Gastroesophageal sphincter (tissue), 4 donors: ENCODE data around the gene RBM7. TPM values are rescaled to one million over a fixed set of nuclear protein-coding genes. Genes with fewer than 3 reads are reported as not detected.

Source experiments
- ATAC-seq: fragments of 150-250 bp; one replicate; pipeline ENCODE4 v1.9.1; 2016; ENCODE audit warnings: mild to moderate bottlenecking, moderate library complexity
- H3K27ac ChIP-seq, 4 donors: fragments of 200-600 bp; sonication (generic) in 3 of 4; 1 replicate in 3 of 4; 2 replicates in 1 of 4; pipeline ENCODE4 v1.5.1; 2016 to 2019
- H3K27me3 ChIP-seq: fragments of 200-600 bp; sonication (generic); one replicate; pipeline ENCODE4 v1.5.1; 2019
- H3K36me3 ChIP-seq, 2 donors: fragments of 200-600 bp; sonication (generic); one replicate each; pipeline ENCODE4 v1.5.1; 2019; ENCODE audit warnings: control low read depth in 1 of 2
- H3K4me1 ChIP-seq, 3 donors: fragments of 200-600 bp; sonication (generic); 1 replicate in 2 of 3; 2 replicates in 1 of 3; pipeline ENCODE4 v1.5.1; 2016 to 2019; ENCODE audit warnings: control low read depth in 2 of 3
- H3K4me3 ChIP-seq, 2 donors: fragments of 200-600 bp; sonication (generic); one replicate each; pipeline ENCODE4 v1.5.1; 2019; ENCODE audit warnings: mild to moderate bottlenecking in 1 of 2, moderate library complexity in 1 of 2
- H3K9me3 ChIP-seq, 3 donors: fragments of 200-600 bp; sonication (generic); one replicate each; pipeline ENCODE4 v1.5.1; 2017 to 2019; ENCODE audit warnings: control low read depth in 2 of 3
- EP300 ChIP-seq: sonication (generic); formaldehyde crosslinking; IDR thresholded peaks from one replicate; pipeline ENCODE4 v1.6.1; 2017; ENCODE audit warnings: antibody characterized with exemption, mild to moderate bottlenecking
- POLR2A ChIP-seq, 2 donors: fragments of 450-650 bp; IDR thresholded peaks; one replicate each; pipeline ENCODE4 v1.6.1; 2017; ENCODE audit warnings: antibody characterized with exemption in 2 of 2, mild to moderate bottlenecking in 2 of 2, moderate library complexity in 1 of 2
- POLR2AphosphoS5 ChIP-seq: sonication (generic); formaldehyde crosslinking; IDR thresholded peaks from one replicate; pipeline ENCODE4 v1.6.1; 2017; ENCODE audit warnings: antibody characterized with exemption
- WGBS, 2 donors: methylation state at CpG; one replicate each; pipeline ENCODE4 v1.1.5; 2018; ENCODE audit warnings: low coverage in 1 of 2; 5-methylcytosine and 5-hydroxymethylcytosine counted together
- total RNA-seq, 4 donors: library from RNA; depleted of rRNA; stranded (reverse); fragments of >200 nt; gene quantifications; one replicate each; pipeline ENCODE4 v1.1.0, GENCODE V29; 2016
- TF ChIP-seq, protein P1 (sequence below), 4 experiments: fragments of 200-600 bp in 2 of 4; fragments of 450-650 bp in 2 of 4; sonication (generic) in 1 of 4; IDR thresholded peaks; one replicate each; pipeline ENCODE4 v1.5.1; 2017 to 2019; ENCODE audit warnings: antibody characterized with exemption in 4 of 4, mild to moderate bottlenecking in 2 of 4, moderate library complexity in 2 of 4

Gene RBM7
- total RNA-seq, 4 donors from 2014 or later, result 16.0 to 31.7 (median 19.2) TPM

GRCh38 chr11:114438303-114438702 lies 37.8 kb downstream of the RBM7 start:
- no peak overlapping the region for H3K27ac ChIP-seq
- WGBS, 2 donors, result 63 to 67% methylated on average over 6 of the region's 6 CpGs
- no peak for ATAC-seq
- H3K4me3 ChIP-seq, result no peak overlapping the region
- TF ChIP-seq, protein P1, sequence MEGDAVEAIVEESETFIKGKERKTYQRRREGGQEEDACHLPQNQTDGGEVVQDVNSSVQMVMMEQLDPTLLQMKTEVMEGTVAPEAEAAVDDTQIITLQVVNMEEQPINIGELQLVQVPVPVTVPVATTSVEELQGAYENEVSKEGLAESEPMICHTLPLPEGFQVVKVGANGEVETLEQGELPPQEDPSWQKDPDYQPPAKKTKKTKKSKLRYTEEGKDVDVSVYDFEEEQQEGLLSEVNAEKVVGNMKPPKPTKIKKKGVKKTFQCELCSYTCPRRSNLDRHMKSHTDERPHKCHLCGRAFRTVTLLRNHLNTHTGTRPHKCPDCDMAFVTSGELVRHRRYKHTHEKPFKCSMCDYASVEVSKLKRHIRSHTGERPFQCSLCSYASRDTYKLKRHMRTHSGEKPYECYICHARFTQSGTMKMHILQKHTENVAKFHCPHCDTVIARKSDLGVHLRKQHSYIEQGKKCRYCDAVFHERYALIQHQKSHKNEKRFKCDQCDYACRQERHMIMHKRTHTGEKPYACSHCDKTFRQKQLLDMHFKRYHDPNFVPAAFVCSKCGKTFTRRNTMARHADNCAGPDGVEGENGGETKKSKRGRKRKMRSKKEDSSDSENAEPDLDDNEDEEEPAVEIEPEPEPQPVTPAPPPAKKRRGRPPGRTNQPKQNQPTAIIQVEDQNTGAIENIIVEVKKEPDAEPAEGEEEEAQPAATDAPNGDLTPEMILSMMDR (IDR thresholded peaks at IDR 0.05), result no peak
- TF ChIP-seq EP300 (no peak), POLR2A (IDR thresholded peaks at IDR 0.05) (no peak), POLR2AphosphoS5 (no peak)
- H3K27me3 ChIP-seq, result no peaks in the 10 kb centered on the region
- no peaks in the 10 kb centered on the region for H3K9me3 ChIP-seq
- H3K36me3 ChIP-seq, result no peaks in the 10 kb centered on the region
- H3K4me1 ChIP-seq, result peaks cover 7 to 28% (median 8%) of the 10 kb centered on the region in 3 donors

- 0 to 1% methylated on average over 16 to 33 of the region's 64 CpGs for WGBS, 2 donors
- no peaks in the 10 kb centered on the region for H3K27me3 ChIP-seq
- H3K36me3 ChIP-seq, result peaks cover 0 to 9% of the 10 kb centered on the region in 2 donors
- no peaks in the 10 kb centered on the region for H3K9me3 ChIP-seq
- TF ChIP-seq POLR2A (IDR thresholded peaks at IDR 0.05) (peak; percentile 76 to 81), POLR2AphosphoS5 (peak; percentile 94), EP300 (no peak)
- TF ChIP-seq, protein P1 (IDR thresholded peaks at IDR 0.05), result peak in 3 of 4 experiments; percentile 42 to 45 (median 43)
- peak within 1 kb of the TSS; percentile 11 to 93 (median 90) for H3K27ac ChIP-seq
- ATAC-seq, result peak; percentile 99
- peak within 1 kb of the TSS; percentile 66 to 77 for H3K4me3 ChIP-seq
- H3K4me1 ChIP-seq, result peaks cover 7 to 28% (median 8%) of the 10 kb centered on the region in 3 donors
These were observed 39.0 kb downstream of the RBM7 start, which contains the start of gene REXO2 for GRCh38 chr11:114439229-114440120. TSS of gene REXO2 (plus strand) at chr11:114439467. CDS start at chr11:114439529, 62 bp downstream.

- H3K4me1 ChIP-seq, result peaks cover 7 to 28% (median 8%) of the 10 kb centered on the region in 3 donors
- ATAC-seq, result no peak
- peaks cover 0 to 16% of the 10 kb centered on the region in 2 donors for H3K36me3 ChIP-seq
- H3K27me3 ChIP-seq, result no peaks in the 10 kb centered on the region
- peak overlapping the region; percentile 66 to 77 for H3K4me3 ChIP-seq
- H3K9me3 ChIP-seq, result no peaks in the 10 kb centered on the region
- WGBS, 2 donors, result 7 to 10% methylated on average over 7 to 10 of the region's 10 CpGs
- H3K27ac ChIP-seq, result peak overlapping the region; percentile 11 to 93 (median 90)
- TF ChIP-seq, protein P1 (IDR thresholded peaks at IDR 0.05), result no peak
- no peak for TF ChIP-seq POLR2A (IDR thresholded peaks at IDR 0.05)
- TF ChIP-seq POLR2AphosphoS5, result peak; percentile 38
- TF ChIP-seq EP300, result no peak
These were observed 39.8 kb downstream of the RBM7 start for GRCh38 chr11:114440121-114440860.

DNA sequence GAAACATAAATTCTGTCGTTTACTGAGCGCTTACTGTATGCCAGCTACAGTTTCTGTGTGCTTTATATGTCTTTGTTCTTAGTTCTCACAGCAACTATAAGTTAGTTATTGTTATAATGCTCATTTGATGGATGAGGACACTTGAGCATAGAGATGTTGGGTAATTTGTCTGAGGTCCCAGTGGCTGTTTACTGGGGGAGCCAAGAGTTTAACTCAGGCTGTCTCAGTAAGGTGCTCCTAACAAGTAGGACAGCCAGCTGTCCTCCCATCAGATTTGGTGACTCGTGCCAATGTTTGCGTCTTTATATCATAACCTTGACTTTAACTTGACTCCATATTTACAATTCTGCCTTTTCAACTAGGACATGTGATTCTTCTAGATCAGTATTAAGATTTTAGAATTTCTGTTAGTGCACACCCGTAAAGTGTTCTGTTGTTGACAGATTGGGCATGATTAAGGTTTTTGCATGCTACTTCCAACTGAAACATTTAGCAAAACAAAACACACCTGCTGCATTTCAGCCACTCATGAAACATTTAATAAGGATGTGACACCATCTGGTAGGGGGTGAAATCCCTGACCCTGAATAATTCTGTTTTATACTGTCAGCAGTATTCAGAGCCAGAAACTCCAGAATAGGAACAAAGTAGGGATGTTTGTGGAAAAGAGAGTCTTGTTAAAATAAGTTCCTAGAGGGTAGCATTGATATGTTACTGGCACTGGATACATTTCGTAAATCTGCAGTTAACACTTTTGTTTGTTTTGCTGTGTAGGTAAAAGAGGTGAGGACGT lies 40.7 kb downstream of the RBM7 start:
- no peak for ATAC-seq
- Histone ChIP-seq H3K4me3 (peak overlapping the region in 1 of 2 donors; percentile 66), H3K9me3 (no peaks in the 10 kb centered on the region), H3K36me3 (peaks cover 0 to 25% of the 10 kb centered on the region in 2 donors), H3K27ac (peak overlapping the region in 3 of 4 donors; percentile 89 to 93 (median 90)), H3K27me3 (no peaks in the 10 kb centered on the region), H3K4me1 (peaks cover 7 to 28% (median 8%) of the 10 kb centered on the region in 3 donors)
- TF ChIP-seq, protein P1 (IDR thresholded peaks at IDR 0.05), result no peak
- TF ChIP-seq POLR2A (IDR thresholded peaks at IDR 0.05) (no peak), POLR2AphosphoS5 (no peak), EP300 (no peak)
- 51 to 52% methylated on average over 7 of the region's 7 CpGs for WGBS, 2 donors
